ENCODE data around the gene ARSI.

ARSI gene

DNA sequence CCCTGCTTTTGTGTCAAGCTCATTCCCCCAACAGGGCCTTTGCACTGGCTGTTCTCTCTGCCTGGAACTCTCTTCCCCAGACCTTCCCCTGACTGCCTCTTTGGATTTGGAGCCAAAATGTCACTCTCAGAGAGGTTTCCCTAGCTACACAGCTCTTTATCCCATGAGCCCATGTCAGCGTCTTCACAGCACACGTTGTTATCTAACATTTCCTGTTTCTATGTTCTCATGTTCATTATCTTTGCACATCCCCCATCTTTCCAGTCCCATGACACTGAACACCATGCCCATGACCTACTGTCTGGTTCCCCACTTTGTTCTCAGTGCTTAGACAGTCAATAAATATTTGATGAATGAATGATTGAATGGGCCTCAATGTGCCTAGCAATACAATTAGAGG is 26.3 kb upstream of the ARSI start:
- FAIRE-seq = no peak
- DNase-seq (ENCODE audit: insufficient read length, low spot score) = no peak

DNA sequence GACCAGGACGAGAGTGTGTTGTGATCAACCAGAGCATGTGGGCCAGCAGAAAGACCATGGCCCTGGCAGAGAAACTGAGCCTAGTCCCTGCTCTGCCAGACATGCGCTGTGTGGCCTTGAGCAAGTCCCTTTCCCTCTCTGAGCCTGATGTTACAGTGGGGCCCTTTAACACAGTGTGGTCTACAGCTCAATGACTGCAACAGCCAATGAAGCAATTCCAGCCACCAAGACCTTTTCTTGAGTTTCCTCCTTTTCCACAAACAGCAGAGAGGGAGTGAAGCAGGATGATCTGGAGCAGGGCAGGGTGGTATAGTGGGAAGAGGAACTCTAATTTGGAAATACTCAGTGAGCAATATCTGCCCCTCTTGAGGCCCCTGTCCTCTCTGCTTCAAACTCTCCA is 25.8 kb upstream of the ARSI start:
- no peak for TF ChIP-seq TAF1 (IDR thresholded peaks at IDR 0.05; ENCODE audit: low read depth, low read length)
- no peak for TF ChIP-seq POLR2A (IDR thresholded peaks at IDR 0.05; ENCODE audit: low read depth, low read length)
- no peak for TF ChIP-seq PAX5 (IDR thresholded peaks at IDR 0.05; ENCODE audit: insufficient read depth, low read length, severe bottlenecking)
- TF ChIP-seq POLR2AphosphoS5 (IDR thresholded peaks at IDR 0.05; ENCODE audit: low read depth, low read length) = no peak
- no peak for TF ChIP-seq POU2F2 (IDR thresholded peaks at IDR 0.05; ENCODE audit: low read depth, low read length)
- no peak for TF ChIP-seq SPI1 (IDR thresholded peaks at IDR 0.05; ENCODE audit: low read depth, low read length)
- FAIRE-seq = no peak

More for the DNA sequence above, 26.3 kb upstream of the ARSI start:
- no peak for TF ChIP-seq POU2F2 (IDR thresholded peaks at IDR 0.05; ENCODE audit: low read depth, low read length)
- TF ChIP-seq POLR2A (IDR thresholded peaks at IDR 0.05; ENCODE audit: low read depth, low read length) = no peak
- TF ChIP-seq POLR2AphosphoS5 (IDR thresholded peaks at IDR 0.05; ENCODE audit: low read depth, low read length) = no peak

DNA sequence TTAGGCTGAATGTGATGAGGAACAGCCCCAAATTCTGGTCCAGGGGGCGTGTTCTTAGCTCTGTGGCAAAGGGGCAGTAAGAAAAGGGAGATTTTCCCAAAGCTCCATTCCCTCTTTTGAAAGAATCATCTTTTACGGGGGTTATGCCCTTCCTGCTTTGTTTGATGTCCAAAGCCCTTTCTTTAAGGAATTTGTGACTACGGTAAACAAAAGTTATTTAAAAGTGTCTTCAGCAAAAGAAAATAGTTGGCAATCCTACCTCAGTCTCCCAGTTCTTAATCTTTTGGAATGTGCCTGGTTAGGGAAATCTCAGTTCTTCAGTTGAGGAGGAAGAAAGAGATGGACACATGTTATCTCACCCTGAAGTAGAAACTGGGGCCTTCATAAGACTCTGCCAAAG is 24.4 kb upstream of the ARSI start:
- DNase-seq (ENCODE audit: insufficient read length, low spot score) (no peak), FAIRE-seq (no peak)
- TF ChIP-seq SPI1 (IDR thresholded peaks at IDR 0.05; ENCODE audit: low read depth, low read length) (no peak), POLR2A (IDR thresholded peaks at IDR 0.05; ENCODE audit: low read depth, low read length) (no peak), POLR2AphosphoS5 (IDR thresholded peaks at IDR 0.05; ENCODE audit: low read depth, low read length) (no peak), TAF1 (IDR thresholded peaks at IDR 0.05; ENCODE audit: low read depth, low read length) (no peak), PAX5 (IDR thresholded peaks at IDR 0.05; ENCODE audit: insufficient read depth, low read length, severe bottlenecking) (no peak), POU2F2 (IDR thresholded peaks at IDR 0.05; ENCODE audit: low read depth, low read length) (no peak)

More for the DNA sequence above, 25.8 kb upstream of the ARSI start:
- no peak for DNase-seq (ENCODE audit: insufficient read length, low spot score)

DNA sequence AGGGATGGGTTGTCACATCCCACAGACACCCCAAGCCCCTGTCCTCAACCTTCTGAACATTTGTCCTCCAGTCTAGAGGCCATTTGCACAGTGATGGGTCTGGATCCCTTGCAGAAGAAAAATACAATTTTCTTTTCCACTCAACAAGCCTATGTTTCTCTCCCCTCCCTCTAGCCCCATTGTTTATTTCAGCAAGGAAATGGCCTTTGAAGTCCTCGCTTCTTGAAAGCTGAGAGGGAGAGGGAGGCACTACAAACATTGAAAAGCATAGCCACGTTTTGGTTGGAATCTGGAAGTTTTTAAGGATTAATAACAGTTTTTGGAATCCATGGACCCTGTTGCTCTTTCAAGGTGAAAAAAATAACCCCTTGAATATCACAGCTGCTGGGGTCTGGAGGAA is 24.0 kb upstream of the ARSI start:
- DNase-seq (ENCODE audit: insufficient read length, low spot score) (no peak), FAIRE-seq (no peak)
- TF ChIP-seq TAF1 (IDR thresholded peaks at IDR 0.05; ENCODE audit: low read depth, low read length) = no peak
- TF ChIP-seq POU2F2 (IDR thresholded peaks at IDR 0.05; ENCODE audit: low read depth, low read length) = no peak

DNA sequence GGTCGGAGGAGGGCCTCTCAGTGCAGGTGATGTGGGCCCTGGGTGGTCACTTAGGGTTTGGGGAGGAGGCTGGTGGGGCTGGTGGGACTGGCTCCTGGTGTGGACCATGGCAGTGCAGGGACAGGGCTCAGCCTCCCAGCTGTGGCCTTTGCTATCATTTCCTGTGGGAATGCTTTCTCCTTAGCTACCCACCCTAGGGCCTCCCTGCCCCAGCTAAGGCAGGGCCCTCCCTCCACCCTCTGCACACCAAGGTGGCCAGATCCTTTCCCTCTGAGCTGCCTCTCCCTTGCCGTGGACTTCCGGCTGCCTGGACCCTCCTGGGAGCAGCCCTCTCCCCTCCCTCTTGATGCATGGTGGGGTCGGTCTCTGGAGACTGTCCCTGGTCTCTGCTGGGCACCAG is 22.7 kb upstream of the ARSI start:
- DNase-seq (ENCODE audit: insufficient read length, low spot score) (no peak), FAIRE-seq (no peak)
- TF ChIP-seq SPI1 (IDR thresholded peaks at IDR 0.05; ENCODE audit: low read depth, low read length) (no peak), TAF1 (IDR thresholded peaks at IDR 0.05; ENCODE audit: low read depth, low read length) (no peak), POU2F2 (IDR thresholded peaks at IDR 0.05; ENCODE audit: low read depth, low read length) (no peak), POLR2AphosphoS5 (IDR thresholded peaks at IDR 0.05; ENCODE audit: low read depth, low read length) (no peak), POLR2A (IDR thresholded peaks at IDR 0.05; ENCODE audit: low read depth, low read length) (no peak)

DNA sequence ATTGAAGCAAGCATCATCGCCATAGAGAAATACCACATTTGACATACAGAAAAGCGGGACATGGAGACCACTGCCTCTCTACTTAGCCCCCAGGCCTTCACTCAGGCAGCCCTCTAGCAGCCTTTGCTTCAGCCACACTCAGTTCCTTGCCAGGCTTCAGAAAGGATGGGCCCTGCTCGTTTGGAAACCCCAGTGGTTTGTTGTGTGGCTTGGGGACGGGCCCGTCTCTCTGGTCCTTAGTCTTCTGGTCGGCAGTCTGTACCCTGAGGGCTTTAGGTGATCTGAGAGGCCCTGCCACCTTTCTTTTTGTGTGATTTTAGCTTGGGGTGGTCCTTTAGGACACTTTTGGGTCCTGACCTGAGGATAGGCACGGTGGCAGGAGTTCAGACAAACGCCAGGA is 21.1 kb upstream of the ARSI start:
- TF ChIP-seq PAX5 (IDR thresholded peaks at IDR 0.05; ENCODE audit: insufficient read depth, low read length, severe bottlenecking) (no peak), POLR2AphosphoS5 (IDR thresholded peaks at IDR 0.05; ENCODE audit: low read depth, low read length) (no peak), POLR2A (IDR thresholded peaks at IDR 0.05; ENCODE audit: low read depth, low read length) (no peak), TAF1 (IDR thresholded peaks at IDR 0.05; ENCODE audit: low read depth, low read length) (no peak), SPI1 (IDR thresholded peaks at IDR 0.05; ENCODE audit: low read depth, low read length) (no peak), POU2F2 (IDR thresholded peaks at IDR 0.05; ENCODE audit: low read depth, low read length) (no peak)
- DNase-seq (ENCODE audit: insufficient read length, low spot score) = no peak
- no peak for FAIRE-seq

DNA sequence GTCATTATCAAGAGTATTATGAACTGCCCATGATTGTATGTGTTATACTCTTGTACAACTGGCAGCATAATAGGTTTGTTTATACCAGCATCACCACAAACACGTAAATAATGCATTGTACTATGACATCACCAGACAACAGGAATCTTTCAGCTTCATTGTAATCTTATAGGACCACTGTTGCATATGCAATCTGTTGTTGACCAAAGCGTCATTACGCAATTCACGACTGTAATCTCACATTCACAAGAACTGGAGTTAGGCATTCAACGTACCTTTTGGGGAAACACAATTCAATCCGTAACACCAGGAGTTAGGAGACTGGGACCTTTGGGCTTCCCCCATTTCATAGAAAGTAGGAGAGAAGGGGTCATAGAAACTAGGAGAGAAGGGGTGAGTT is 20.4 kb upstream of the ARSI start:
- FAIRE-seq (no peak), DNase-seq (ENCODE audit: insufficient read length, low spot score) (no peak)
- no peak for TF ChIP-seq POLR2A (IDR thresholded peaks at IDR 0.05; ENCODE audit: low read depth, low read length)
- no peak for TF ChIP-seq TAF1 (IDR thresholded peaks at IDR 0.05; ENCODE audit: low read depth, low read length)
- TF ChIP-seq POLR2AphosphoS5 (IDR thresholded peaks at IDR 0.05; ENCODE audit: low read depth, low read length) = no peak
- TF ChIP-seq PAX5 (IDR thresholded peaks at IDR 0.05; ENCODE audit: insufficient read depth, low read length, severe bottlenecking) = no peak
- no peak for TF ChIP-seq SPI1 (IDR thresholded peaks at IDR 0.05; ENCODE audit: low read depth, low read length)

DNA sequence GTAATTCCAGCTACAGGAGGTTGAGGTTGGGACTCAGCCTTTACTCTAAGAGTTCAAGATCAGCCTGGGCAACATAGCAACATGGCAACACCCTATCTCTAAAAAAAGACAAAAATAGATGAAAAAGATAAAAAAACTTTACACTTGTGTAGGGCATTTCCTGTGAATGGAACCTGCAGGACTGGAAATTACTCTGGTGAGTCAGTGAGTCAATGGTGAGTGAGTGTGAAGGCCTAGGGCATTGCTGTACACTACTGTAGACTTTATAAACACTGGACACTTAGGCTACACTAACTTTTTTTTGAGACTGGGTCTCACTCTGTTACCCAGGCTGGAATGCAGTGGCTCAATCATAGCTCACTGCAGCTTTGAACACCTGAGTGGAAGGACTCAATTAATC is 19.5 kb upstream of the ARSI start:
- FAIRE-seq = no peak
- TF ChIP-seq POLR2AphosphoS5 (IDR thresholded peaks at IDR 0.05; ENCODE audit: low read depth, low read length) = no peak
- TF ChIP-seq SPI1 (IDR thresholded peaks at IDR 0.05; ENCODE audit: low read depth, low read length) = no peak
- TF ChIP-seq POU2F2 (IDR thresholded peaks at IDR 0.05; ENCODE audit: low read depth, low read length) = no peak
- no peak for TF ChIP-seq POLR2A (IDR thresholded peaks at IDR 0.05; ENCODE audit: low read depth, low read length)
- no peak for TF ChIP-seq TAF1 (IDR thresholded peaks at IDR 0.05; ENCODE audit: low read depth, low read length)
- TF ChIP-seq PAX5 (IDR thresholded peaks at IDR 0.05; ENCODE audit: insufficient read depth, low read length, severe bottlenecking) = no peak
- no peak for DNase-seq (ENCODE audit: insufficient read length, low spot score)

DNA sequence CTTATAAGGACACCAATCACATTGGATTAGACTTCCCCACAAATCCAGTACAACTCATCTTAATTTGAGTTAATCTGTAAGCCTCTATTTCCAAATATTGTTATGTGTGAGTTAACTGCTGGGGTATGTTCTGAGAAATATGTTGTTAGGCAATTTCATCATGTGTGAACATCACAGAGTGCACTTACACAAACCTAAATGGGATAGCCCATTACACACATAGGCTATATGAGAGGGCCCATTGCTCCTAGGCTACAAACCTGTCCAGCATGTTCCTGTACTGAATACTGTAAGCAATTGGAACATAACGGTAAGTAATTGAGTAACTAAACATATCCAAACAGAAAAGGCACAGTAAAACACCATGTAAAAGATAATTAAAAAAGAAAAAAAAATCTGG is 19.1 kb upstream of the ARSI start:
- no peak for FAIRE-seq

DNA sequence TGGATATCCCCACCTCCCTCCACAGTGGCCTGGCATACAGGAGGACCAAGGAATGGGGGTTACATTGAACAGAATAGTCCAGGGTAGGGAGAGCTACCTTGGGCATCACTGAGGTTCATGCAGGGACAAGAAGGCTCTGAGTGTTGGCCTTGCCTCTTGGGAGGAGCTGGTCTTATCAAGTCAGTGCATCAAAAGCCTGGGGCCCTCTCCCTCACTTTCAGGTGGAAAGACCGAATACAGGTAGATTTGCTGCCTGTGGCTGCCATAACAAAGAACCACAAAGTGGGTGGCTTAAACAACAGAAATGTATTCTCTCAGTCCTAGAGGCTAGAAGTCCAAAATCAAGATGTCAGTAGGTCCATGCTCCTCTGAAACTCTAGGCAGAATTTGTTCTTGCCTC is 18.5 kb upstream of the ARSI start:
- TF ChIP-seq TAF1 (IDR thresholded peaks at IDR 0.05; ENCODE audit: low read depth, low read length) = no peak
- no peak for TF ChIP-seq POLR2AphosphoS5 (IDR thresholded peaks at IDR 0.05; ENCODE audit: low read depth, low read length)
- no peak for DNase-seq (ENCODE audit: insufficient read length, low spot score)
- no peak for FAIRE-seq

More for the DNA sequence above, 19.1 kb upstream of the ARSI start:
- DNase-seq (ENCODE audit: insufficient read length, low spot score) = no peak
- TF ChIP-seq POLR2AphosphoS5 (IDR thresholded peaks at IDR 0.05; ENCODE audit: low read depth, low read length) (no peak), POLR2A (IDR thresholded peaks at IDR 0.05; ENCODE audit: low read depth, low read length) (no peak)

DNA sequence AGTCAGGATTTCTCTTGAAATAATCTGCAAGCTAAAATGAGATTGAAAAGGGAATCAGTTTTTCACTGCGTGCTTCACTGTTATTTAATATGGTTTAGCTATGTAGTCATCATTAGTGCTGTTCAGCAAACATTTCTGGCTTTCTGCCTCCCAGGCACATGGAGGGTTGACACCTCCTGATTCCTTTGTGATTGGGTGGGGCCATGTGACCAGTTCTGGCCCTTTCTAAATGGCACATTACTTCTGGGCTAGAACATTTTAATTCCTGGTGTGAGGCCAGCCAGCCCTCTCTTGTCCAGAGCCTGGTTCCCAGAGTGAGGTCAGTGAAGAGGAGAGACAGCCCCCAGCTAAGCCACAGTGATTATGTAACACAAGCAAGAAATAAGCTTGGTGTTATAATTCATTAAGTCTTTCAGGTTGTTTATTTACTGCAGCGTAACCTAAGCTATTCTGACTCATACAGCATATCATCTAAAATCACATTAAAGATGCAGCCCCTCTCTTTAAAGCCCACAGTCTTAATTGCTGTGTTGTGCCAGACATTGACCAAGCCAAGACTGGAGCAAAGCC is 17.4 kb upstream of the ARSI start:
- no peak for TF ChIP-seq PAX5 (IDR thresholded peaks at IDR 0.05; ENCODE audit: insufficient read depth, low read length, severe bottlenecking)
- TF ChIP-seq POLR2A (IDR thresholded peaks at IDR 0.05; ENCODE audit: low read depth, low read length) = no peak
- no peak for TF ChIP-seq POU2F2 (IDR thresholded peaks at IDR 0.05; ENCODE audit: low read depth, low read length)
- TF ChIP-seq POLR2AphosphoS5 (IDR thresholded peaks at IDR 0.05; ENCODE audit: low read depth, low read length) = no peak
- TF ChIP-seq TAF1 (IDR thresholded peaks at IDR 0.05; ENCODE audit: low read depth, low read length) = no peak
- TF ChIP-seq SPI1 (IDR thresholded peaks at IDR 0.05; ENCODE audit: low read depth, low read length) = no peak
- FAIRE-seq (no peak), DNase-seq (ENCODE audit: insufficient read length, low spot score) (no peak)

Measured in GM12891 (cell line).